Activated T-cell treated with anti-CD3 and anti-CD28 coated beads, Interleukin-2, amount 50 U/mL, for 4 hours (primary cell): ENCODE results near the gene GLYR1. TPM values are rescaled to one million over a fixed set of nuclear protein-coding genes. Genes with fewer than 3 reads are reported as not detected.
"Not testable (repeated sequence)": the region's sequence is repeated elsewhere in the genome, so short reads cannot be mapped to it uniquely, and the experiment has no call there.

Experiments
- ATAC-seq, 2 donors: fragments of 200-7000 bp; cut with Tn5 transposase; one replicate each; pipeline ENCODE4 v1.10.0; 2021
- DNase-seq: peaks from one replicate; pipeline ENCODE4 v3.0.0-alpha.2; 2020
- H3K27me3 Mint-ChIP-seq: one replicate; pipeline ENCODE4 v1.8.0; 2021; ENCODE audit warnings: low read depth, mixed read lengths
- H3K36me3 Mint-ChIP-seq: one replicate; pipeline ENCODE4 v1.8.0; 2022; ENCODE audit warnings: mixed read lengths; ENCODE audit not compliant: insufficient read depth
- H3K4me1 Mint-ChIP-seq: one replicate; pipeline ENCODE4 v1.8.0; 2021; ENCODE audit warnings: low read depth, mixed read lengths
- H3K4me3 Mint-ChIP-seq: one replicate; pipeline ENCODE4 v1.8.0; 2021; ENCODE audit warnings: mild to moderate bottlenecking, moderate library complexity, mixed read lengths
- H3K9me3 Mint-ChIP-seq: one replicate; pipeline ENCODE4 v1.8.0; 2021; ENCODE audit warnings: mixed read lengths
- total RNA-seq, 3 donors: library from RNA; stranded (reverse); gene quantifications; one replicate each; pipeline ENCODE4 v1.2.1, GENCODE V29; 2021

GLYR1 gene
- total RNA-seq, result 100 to 1,000 TPM; 109 to 116 (median 114) TPM

- H3K27me3 Mint-ChIP-seq, result no peaks in the 10 kb centered on the region
- H3K4me1 Mint-ChIP-seq, result peaks cover 52% of the 10 kb centered on the region
- DNase-seq, result peak; percentile 100
- H3K4me3 Mint-ChIP-seq, result peak within 1 kb of the TSS; percentile 92
- H3K36me3 Mint-ChIP-seq, result peaks cover 18% of the 10 kb centered on the region
- ATAC-seq, result peak; percentile 90 to 91
- H3K9me3 Mint-ChIP-seq, result no peaks in the 10 kb centered on the region
Measured at GRCh38 chr16:4846901-4847773, at the start of gene GLYR1, which contains the start of gene UBN1. TSS of gene GLYR1 (minus strand) at chr16:4847288. CDS start at chr16:4847265, 23 bp downstream. TSS of gene UBN1 (plus strand) at chr16:4847481. CDS start at chr16:4852918, 5,437 bp downstream.

GRCh38 chr16:4896761-4897160 is 49.7 kb upstream of the GLYR1 start:
- H3K27me3 Mint-ChIP-seq, ATAC-seq, H3K36me3 Mint-ChIP-seq, H3K4me3 Mint-ChIP-seq, H3K9me3 Mint-ChIP-seq, DNase-seq, H3K4me1 Mint-ChIP-seq: not testable (repeated sequence)

GRCh38 chr16:4895366-4895765 is 48.3 kb upstream of the GLYR1 start:
- Mint-ChIP-seq H3K4me3 (no peak overlapping the region), H3K27me3 (peaks cover 7% of the 10 kb centered on the region), H3K9me3 (peaks cover 4% of the 10 kb centered on the region), H3K36me3 (no peaks in the 10 kb centered on the region), H3K4me1 (no peaks in the 10 kb centered on the region)
- DNase-seq (no peak), ATAC-seq (no peak)

- peaks cover 5% of the 10 kb centered on the region for H3K27me3 Mint-ChIP-seq
- peaks cover 4% of the 10 kb centered on the region for H3K9me3 Mint-ChIP-seq
- H3K4me1 Mint-ChIP-seq, result no peaks in the 10 kb centered on the region
- no peak for DNase-seq
- ATAC-seq, result no peak
- H3K36me3 Mint-ChIP-seq, result no peaks in the 10 kb centered on the region
- H3K4me3 Mint-ChIP-seq, result no peak overlapping the region
Measured at GRCh38 chr16:4894276-4895150, 47.4 kb upstream of the GLYR1 start.

GRCh38 chr16:4893103-4893862 is 46.2 kb upstream of the GLYR1 start:
- Mint-ChIP-seq H3K4me3 (no peak overlapping the region), H3K4me1 (no peaks in the 10 kb centered on the region), H3K9me3 (peaks cover 1% of the 10 kb centered on the region), H3K27me3 (peaks cover 5% of the 10 kb centered on the region), H3K36me3 (no peaks in the 10 kb centered on the region)
- ATAC-seq, result no peak
- no peak for DNase-seq

- H3K4me3 Mint-ChIP-seq, result no peak overlapping the region
- DNase-seq (no peak), ATAC-seq (no peak)
- peaks cover 5% of the 10 kb centered on the region for H3K27me3 Mint-ChIP-seq
- no peaks in the 10 kb centered on the region for H3K36me3 Mint-ChIP-seq
- H3K9me3 Mint-ChIP-seq, result no peaks in the 10 kb centered on the region
- no peaks in the 10 kb centered on the region for H3K4me1 Mint-ChIP-seq
Measured at GRCh38 chr16:4892361-4893102, 45.4 kb upstream of the GLYR1 start.

- Mint-ChIP-seq H3K4me1 (no peaks in the 10 kb centered on the region), H3K9me3 (no peaks in the 10 kb centered on the region), H3K36me3 (no peaks in the 10 kb centered on the region), H3K4me3 (no peak overlapping the region), H3K27me3 (peaks cover 5% of the 10 kb centered on the region)
- DNase-seq, result no peak
- ATAC-seq, result no peak
Measured at GRCh38 chr16:4891886-4892216, 44.8 kb upstream of the GLYR1 start.

GRCh38 chr16:4891097-4891885 is 44.2 kb upstream of the GLYR1 start:
- H3K4me1 Mint-ChIP-seq, result no peaks in the 10 kb centered on the region
- no peak overlapping the region for H3K4me3 Mint-ChIP-seq
- H3K36me3 Mint-ChIP-seq, result no peaks in the 10 kb centered on the region
- DNase-seq (no peak), ATAC-seq (no peak)
- H3K27me3 Mint-ChIP-seq, result peaks cover 3% of the 10 kb centered on the region
- no peaks in the 10 kb centered on the region for H3K9me3 Mint-ChIP-seq

- Mint-ChIP-seq H3K9me3 (no peaks in the 10 kb centered on the region), H3K27me3 (no peaks in the 10 kb centered on the region), H3K36me3 (peaks cover 3% of the 10 kb centered on the region), H3K4me1 (no peaks in the 10 kb centered on the region), H3K4me3 (no peak overlapping the region)
- ATAC-seq (no peak), DNase-seq (no peak)
Measured at GRCh38 chr16:4890686-4891085, 43.6 kb upstream of the GLYR1 start.

- peaks cover 8% of the 10 kb centered on the region for H3K36me3 Mint-ChIP-seq
- H3K9me3 Mint-ChIP-seq, result no peaks in the 10 kb centered on the region
- DNase-seq (no peak), ATAC-seq (no peak)
- no peak overlapping the region for H3K4me3 Mint-ChIP-seq
- H3K4me1 Mint-ChIP-seq, result no peaks in the 10 kb centered on the region
- no peaks in the 10 kb centered on the region for H3K27me3 Mint-ChIP-seq
Measured at GRCh38 chr16:4890026-4890425, 42.9 kb upstream of the GLYR1 start.

- ATAC-seq (no peak), DNase-seq (no peak)
- no peaks in the 10 kb centered on the region for H3K27me3 Mint-ChIP-seq
- no peak overlapping the region for H3K4me3 Mint-ChIP-seq
- H3K36me3 Mint-ChIP-seq, result peaks cover 20% of the 10 kb centered on the region
- no peaks in the 10 kb centered on the region for H3K9me3 Mint-ChIP-seq
- H3K4me1 Mint-ChIP-seq, result no peaks in the 10 kb centered on the region
Measured at GRCh38 chr16:4888428-4889135, 41.5 kb upstream of the GLYR1 start.

- no peaks in the 10 kb centered on the region for H3K27me3 Mint-ChIP-seq
- H3K4me3 Mint-ChIP-seq, result no peak overlapping the region
Measured at GRCh38 chr16:4886151-4886550, 39.1 kb upstream of the GLYR1 start.

More at GRCh38 chr16:4886151-4886550, 39.1 kb upstream of the GLYR1 start:
- Mint-ChIP-seq H3K36me3 (peaks cover 34% of the 10 kb centered on the region), H3K4me1 (no peaks in the 10 kb centered on the region), H3K9me3 (no peaks in the 10 kb centered on the region)
- DNase-seq (no peak), ATAC-seq (no peak)
